ENCODE measurements around the gene CPNE7.
"Not testable (repeated sequence)": the region's sequence is repeated elsewhere in the genome, so short reads cannot be mapped to it uniquely, and the experiment has no call there.

Gene CPNE7

DNA sequence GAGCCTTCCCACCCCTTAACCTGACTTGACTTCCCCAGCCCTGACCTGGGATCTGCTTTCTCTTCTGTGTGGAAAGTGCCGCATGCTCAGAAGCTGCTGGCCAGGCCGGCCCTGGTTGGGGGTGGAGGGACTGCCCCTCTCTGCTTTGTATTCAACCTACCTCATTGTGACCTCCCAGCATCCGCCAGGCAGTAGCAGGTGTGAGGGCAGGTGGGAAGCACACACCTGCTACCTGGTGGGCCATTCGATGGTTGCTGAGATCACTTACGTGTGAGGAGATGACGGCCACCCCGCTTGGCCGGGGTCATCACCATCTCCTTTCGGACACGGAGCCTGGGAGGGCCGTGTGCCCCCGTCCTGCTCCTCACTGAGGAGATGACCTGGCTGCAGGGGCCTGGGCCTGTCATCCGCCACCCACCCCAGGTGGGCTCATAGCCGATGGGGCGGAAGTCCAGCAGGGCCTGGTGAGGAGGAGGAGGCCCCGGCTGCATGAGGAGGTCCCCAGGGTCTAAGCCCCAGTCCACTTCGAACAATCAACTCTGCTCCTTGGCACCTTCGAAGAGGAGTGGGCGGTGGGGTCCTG, 7.1 kb downstream of the CPNE7 start:
- DNase-seq (ENCODE audit: low read depth in 2 of 2, low spot score in 1 of 2) = no peak

DNA sequence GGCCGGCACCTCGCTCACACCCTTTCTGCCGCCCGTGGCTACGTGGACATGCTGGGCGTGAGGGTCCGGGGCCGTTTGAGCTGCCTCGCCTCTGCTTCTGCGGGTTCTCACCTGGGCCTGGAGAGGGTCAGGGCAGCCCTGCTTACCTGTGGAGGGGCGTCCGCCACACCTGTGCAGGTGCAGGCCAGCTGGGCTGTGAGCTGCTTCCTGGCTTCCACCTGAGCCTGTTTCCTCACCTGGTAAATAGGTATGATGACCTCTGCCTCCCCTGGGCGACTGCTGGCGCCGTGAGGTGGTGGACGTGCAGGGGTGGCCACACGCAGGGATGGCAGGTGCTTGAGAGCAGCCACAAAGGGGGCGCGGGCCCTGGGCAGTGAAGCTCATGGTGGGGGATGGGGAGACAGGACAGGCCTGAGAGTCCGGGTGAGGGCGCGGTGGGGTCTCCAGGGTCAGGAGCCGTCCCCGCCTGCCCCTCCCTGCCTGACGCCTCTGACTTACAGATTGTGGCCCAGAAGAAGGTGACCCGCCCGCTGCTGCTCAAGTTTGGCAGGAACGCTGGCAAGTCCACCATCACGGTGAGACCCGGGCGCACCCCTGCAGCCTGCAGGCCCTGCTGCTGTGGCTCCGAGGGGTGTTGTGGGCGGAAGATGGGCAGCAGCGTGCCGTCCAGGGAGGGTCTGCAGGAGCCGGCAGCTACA, 7.8 kb downstream of the CPNE7 start:
- DNase-seq (ENCODE audit: low read depth in 2 of 2, low spot score in 1 of 2) = no peak

DNA sequence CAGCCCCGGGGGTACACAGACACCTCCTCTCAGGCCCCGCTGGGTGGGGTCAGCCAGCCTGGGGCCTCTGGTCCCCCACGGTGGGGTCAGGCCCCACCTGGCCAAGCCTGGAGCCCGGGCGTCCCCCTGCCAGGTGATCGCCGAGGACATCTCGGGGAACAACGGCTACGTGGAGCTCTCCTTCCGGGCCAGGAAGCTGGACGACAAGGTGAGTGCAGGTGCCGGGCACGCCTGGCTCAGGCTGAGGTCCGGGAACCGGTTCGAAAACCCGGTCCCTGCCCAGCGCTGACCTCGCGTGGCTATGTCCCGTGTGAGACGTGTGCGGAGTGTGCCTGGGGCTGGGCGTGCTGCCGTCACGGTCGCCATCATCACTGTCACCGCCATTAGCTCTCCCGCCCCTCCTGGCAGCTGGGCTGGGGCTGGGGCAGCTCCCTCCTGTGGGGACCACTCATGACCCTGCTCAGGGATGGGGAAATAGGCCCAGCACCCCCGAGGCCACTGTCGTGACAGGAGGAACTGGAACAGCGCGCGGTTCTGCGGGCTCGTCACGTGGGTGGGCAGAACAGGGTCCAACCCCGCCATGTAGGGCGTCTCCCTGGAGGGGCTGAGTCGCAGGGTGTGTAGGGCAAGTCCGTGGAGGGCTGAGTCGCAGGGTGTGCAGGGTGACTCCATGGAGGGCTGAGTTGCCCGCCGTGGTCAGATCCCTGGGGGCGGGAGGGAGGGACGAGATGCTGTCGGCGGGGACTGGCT, 8.5 kb downstream of the CPNE7 start:
- DNase-seq (ENCODE audit: low read depth in 2 of 2, low spot score in 1 of 2) = no peak

DNA sequence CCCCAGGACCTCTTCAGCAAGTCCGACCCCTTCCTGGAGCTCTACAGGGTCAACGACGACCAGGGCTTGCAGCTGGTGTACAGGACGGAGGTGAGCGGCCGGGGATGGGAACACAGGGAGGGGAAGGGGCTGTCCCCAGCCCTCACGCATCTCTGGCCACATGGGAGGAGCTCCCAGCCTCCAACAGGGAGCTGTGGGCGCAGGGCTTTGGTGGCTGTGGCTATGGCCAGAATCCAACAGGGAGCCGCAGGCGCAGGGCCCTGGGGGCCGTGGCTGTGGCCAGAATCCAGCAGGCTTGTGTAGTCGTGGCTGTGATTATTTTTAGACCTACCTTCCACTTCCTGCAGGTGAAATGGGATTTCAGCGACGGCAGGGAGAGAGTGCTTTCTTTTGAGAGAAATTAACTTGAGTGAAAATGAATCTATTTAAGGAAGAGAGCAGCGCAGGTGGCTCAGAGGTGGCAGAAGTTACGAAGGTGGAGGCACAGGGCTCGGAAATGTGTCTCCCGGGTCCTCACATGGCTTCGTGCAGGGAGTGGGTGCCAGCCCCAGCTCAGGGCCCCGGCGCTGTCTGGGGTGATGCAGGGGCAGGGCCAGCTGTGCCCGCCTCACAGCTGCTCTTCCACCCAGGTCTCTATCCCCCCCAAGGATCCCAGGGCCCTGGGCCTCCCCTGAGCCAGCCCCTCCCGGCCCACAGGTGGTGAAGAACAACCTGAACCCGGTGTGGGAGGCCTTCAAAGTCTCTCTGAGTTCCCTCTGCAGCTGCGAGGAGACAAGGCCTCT, 9.4 kb downstream of the CPNE7 start:
- DNase-seq (ENCODE audit: low read depth in 2 of 2, low spot score in 1 of 2) = no peak

DNA sequence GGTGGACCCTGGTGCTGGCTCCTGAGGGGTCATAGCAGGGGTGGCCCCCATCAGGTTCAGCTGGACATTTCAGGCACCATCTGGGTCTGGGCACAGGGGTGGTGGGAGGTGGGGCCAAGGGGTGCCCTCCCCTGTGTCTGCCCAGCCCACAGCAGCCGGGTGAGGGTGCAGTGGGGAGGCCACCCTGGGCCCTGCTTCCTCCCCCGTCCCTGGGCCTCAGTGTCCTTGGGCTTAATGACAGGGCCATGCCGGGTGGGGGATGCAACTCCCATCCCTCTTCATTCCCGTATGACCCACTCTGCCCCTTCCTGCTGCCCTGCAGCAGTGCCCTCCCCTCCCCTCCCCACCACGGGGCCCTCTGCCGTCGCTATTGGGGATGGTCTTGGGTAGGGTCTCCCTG, 10.7 kb downstream of the CPNE7 start:
- DNase-seq (ENCODE audit: low read depth in 2 of 2, low spot score in 1 of 2) = no peak

DNA sequence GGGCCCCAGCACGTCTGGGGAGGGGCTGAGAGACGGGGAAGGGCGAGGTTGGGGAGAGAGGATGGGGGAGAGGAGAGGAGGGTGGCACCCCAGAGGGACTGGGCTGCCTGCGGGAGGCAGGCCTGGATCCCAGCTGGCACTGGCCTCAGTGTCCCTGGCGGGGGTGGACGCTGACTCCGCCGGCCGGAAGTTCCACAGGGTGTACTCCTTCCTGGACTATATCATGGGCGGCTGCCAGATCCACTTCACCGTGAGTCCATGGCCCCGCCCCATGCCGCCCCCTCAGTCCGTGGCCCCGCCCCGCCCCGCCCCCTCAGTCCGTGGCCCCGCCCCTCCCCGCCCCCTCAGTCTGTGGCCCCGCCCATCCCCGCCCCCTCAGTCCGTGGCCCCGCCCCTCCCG, 11.3 kb downstream of the CPNE7 start:
- no peak for DNase-seq (ENCODE audit: low read depth in 2 of 2, low spot score in 1 of 2)

DNA sequence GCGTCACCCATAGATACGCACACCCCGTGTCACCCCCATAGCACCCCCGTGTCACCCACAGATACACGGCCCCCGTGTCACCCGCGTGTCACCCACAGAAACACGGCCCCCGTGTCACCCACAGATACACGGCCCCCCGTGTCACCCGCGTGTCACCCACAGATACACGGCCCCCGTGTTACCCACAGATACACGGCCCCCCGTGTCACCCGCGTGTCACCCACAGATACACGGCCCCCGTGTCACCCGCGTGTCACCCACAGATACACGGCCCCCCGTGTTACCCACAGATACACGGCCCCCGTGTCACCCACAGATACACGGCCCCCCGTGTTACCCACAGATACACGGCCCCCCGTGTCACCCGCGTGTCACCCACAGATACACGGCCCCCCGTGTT, 12.1 kb downstream of the CPNE7 start:
- not testable (repeated sequence) for DNase-seq (ENCODE audit: low read depth in 2 of 2, low spot score in 1 of 2)

DNA sequence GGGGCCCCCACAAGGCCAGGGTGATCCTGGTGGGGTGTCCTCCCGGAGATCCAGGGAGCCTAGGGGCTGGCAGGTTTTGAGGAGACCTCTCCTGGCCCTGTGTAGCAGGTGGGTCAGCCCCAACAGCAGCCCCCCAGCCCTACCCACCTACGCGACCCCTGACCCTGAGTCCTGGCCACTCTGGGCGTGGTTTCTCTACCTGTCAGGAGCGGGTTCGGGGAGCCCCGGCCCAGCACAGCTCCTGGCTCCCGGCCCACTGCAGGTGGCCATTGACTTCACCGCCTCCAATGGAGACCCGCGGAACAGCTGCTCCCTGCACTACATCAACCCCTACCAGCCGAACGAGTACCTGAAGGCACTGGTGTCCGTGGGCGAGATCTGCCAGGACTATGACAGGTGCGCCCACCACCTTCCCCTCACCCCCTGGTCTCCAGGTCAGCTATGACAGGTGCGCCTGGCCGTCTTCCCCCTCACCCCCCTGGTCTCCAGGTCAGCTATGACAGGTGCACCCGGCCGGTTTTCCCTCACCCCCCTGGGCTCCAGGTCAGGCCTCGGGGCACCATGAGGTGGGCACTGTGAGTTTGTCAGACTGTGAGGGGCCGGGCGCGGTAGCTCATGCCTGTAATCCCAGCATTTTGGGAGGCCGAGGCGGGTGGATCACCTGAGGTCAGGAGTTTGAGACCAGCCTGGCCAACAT, 13.0 kb downstream of the CPNE7 start:
- no peak for DNase-seq (ENCODE audit: low read depth in 2 of 2, low spot score in 1 of 2)

DNA sequence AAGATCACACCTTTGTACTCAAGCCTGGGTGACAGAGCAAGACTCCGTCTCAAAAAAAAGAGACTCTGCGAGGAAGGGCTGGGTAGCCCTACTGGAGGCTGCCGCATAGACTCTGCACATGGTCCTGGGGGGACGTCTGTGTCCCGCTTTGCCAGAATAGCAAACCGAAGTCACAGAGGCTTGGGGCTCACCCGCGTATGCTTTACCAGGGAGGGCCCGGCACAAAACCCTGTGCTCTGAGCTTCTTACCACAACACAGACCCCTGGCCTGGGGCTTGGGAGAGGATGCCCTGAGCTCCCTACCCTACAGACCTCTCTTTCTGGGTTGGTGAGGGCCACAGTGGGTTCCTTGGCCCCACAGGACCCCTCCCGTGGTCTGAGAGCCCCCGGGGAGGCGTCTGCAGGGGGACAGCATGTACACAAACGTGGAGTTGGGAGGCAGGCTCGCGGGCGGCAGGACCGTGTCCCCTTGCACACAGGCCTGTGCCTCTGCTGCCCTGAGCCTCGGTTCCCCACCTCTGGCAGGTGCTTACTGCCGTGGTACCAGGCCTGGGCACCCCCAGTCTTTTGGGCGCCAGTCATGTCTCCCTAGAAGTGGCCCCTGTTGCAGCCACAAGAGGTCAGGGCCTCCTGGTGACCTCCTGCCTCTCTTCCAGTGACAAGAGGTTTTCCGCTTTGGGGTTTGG, 13.8 kb downstream of the CPNE7 start:
- no peak for DNase-seq (ENCODE audit: low read depth in 2 of 2, low spot score in 1 of 2)

DNA sequence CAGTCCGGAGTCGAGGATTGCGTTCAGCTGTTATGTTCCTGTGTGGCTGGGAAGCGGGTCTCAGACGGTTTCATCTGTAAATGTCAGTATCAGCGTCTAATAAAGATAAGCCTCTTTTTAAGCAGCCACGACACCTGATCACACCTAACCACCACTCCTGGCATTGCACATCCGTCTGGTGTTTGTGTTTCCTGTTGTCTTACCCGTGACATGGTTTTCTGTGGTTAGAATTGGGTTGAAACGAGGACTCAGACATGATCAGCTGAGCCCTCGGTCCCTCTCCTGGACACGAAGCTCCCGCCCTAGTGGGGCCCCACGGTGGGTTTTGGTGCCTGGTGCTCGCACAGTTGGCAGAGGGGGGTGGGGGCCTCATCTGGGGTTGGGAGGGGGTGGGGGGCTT, 18.3 kb downstream of the CPNE7 start:
- no peak for DNase-seq (ENCODE audit: low read depth in 2 of 2, low spot score in 1 of 2)

DNA sequence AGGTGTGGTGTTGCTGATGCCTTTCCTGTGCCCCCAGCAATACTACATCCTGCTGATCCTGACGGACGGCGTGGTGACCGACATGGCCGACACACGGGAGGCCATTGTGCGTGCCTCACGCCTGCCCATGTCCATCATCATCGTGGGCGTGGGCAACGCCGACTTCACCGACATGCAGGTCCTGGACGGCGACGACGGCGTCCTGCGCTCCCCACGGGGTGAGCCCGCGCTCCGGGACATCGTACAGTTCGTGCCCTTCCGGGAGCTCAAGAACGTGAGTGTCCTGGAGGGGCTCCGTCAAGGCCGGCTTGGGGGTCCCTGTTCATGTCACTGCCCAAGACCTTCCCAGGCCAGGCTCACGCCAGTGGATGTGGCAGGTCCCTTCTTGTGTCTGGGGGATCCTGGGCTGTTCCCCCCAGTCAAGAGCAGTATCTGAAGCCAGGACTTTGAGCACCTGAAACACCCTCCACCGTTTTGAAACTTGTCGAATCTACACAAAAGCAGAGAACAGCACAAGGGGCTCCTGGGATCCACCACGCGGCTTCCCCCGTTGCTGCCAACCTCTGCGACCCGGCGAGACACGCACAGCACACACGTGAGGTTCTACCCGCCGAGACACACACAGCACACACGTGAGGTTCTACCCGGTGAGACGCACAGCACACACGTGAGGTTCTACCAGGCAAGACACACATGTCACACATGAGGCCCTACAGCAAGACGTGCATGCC, 19.9 kb downstream of the CPNE7 start:
- no peak for DNase-seq (ENCODE audit: low read depth in 2 of 2, low spot score in 1 of 2)

DNA sequence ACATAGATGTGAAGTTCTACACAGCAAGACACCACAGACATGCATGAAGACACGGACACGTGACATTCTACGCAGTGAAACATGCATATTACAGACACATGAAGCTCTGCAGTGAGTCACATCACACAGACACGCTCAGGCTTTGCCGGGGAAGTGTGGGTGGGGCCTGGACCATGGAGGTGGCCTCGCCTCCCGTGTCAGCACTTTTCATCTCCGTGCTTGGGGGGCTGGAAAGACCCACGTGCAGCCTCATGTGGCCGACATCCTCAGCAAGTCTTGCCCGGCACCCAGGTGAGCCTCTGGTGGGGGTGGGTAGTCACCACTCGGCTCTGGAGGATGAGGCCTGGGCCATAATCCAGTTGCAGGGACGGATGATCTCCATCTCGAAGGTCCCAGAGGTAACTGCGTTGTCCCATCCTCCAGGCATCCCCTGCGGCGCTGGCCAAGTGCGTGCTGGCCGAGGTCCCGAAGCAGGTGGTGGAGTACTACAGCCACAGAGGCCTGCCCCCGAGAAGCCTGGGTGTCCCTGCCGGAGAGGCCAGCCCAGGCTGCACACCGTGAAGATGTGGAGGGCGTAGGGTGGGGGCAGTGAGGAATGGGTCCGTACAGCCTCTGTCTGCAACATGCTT, 20.6 kb downstream of the CPNE7 start:
- no peak for DNase-seq (ENCODE audit: low read depth in 2 of 2, low spot score in 1 of 2)

DNA sequence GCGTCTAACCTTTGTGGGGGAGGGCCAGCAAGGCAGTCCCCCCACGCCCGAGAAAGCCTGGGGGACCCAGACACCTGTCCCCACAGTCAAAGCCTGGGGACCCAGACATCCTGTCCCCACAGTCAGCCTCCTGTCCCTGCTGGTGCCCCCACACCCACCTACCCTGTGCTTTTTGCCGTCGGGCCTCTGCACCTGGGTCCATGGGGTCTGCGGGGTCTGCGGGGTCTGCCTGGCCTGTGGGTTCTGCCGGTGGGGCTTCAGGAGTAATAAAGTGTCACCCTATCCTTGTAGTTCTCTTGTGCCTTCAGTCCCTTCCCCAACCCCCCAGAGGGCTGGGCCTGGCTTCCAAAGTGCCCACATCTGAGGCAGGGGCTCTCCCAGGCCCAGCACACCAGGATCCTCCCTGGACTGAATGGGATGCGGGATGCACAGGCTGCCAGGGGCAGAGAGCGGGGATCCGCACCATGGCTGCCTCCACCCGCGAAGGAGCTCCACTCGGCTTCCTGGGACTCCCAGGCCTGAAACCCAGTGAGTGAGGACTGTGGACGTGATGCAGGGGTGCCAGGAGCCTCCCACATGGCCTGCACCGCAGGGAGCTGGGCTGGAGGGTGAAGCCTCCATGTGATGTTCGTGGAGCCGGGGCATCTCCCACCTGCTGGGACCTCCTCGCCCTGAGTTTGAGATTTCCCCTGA, 21.5 kb downstream of the CPNE7 start:
- no peak for DNase-seq (ENCODE audit: low read depth in 2 of 2, low spot score in 1 of 2)

DNA sequence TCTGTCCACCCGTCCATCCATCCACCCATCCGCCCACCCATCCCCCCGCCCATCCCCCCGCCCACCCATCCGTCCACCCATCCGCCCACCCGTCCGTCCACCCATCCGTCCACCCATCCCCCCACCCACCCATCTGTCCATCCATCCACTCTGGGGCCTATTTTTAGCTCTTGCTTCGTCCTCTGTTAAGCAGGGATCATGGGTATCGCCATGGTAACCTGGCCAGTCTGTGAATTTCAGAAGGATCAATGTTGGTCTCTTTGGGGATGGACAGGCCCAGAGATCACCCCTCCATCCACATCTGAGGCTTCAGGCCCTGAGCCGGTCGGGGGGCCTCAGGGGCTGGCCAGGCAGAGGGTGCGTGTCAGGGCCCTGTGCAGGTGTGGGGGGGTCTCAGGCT, 22.6 kb downstream of the CPNE7 start:
- DNase-seq (ENCODE audit: low read depth in 2 of 2, low spot score in 1 of 2) = no peak

DNA sequence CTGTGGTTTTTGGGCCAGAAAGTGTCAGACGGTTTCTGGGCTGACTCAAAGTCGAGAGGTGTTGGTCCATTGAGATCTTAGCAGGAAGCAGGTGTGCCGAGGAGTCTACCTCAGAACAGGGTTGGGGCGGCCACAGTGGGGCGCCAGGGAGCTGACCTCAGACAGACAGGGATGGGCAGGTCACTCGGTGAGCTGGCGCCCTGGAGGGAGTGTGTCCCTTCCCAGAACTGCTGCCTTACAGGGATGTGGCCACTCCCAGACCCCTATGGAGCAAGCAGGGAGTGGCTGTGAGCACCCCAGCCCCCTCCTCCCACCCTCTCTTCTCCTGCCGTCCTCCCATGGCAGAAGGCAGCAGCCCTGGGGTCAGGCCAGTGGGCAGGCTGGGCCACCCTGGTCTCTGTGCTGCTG, 23.9 kb downstream of the CPNE7 start:
- DNase-seq (ENCODE audit: low read depth in 2 of 2, low spot score in 1 of 2) = no peak

DNA sequence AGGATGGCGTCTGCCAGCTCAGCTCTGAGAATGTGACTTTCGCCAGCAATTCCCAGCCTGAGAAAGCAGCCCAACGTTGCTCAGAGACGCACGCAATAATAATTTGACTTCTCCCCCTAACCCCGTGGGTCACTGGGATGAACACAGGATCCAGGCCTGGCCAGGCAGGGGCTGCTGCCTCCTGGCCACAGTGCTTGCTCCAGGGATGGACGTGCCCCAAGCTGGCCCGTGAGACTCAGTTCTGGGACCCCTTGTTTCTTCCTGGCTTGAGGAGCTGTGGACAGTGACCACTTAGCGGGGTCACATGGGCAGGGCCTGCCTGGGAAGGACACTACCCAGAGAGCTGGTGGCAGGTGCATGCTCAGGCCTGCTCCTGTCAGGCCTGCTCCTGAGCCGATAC, 24.3 kb downstream of the CPNE7 start:
- DNase-seq (ENCODE audit: low read depth in 2 of 2, low spot score in 1 of 2) = no peak

DNA sequence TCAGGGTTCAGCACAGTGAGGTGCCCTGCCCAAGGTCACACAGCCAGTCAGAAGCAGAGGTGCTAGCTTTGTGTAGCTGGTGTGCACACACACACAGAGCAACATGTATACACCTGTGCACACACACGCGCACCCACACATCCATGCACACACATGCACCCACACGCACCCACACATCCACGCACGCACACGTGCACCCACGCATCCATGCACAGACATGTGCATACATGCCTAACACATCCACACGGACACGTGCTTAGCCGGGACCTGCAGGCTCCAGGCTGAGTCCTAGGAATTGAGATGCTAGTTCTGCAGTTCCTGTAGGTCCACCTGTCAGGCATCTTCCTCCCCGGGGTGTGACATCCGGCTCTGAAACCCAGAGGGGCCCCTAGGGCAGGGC, 24.9 kb downstream of the CPNE7 start:
- no peak for DNase-seq (ENCODE audit: low read depth in 2 of 2, low spot score in 1 of 2)

DNA sequence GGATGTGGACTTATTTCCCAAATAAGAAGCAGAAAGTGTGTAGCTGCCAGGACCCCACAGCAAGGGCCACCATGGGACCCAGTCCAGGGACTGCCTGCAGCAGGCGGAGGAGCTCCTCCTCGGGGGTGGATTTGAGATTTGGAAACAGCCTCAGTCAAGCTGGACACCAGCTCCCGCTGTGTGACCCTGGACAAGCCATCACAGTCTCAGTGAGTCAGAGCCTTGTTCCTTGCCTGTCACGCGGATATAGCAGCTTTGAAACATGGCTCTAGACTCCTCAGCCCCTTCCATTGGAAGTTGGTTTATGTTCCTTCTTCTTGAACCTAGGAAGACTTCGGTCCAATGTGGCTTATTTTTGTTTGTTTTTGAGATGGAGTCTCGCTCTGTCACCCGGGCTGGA, 25.4 kb downstream of the CPNE7 start:
- no peak for DNase-seq (ENCODE audit: low read depth in 2 of 2, low spot score in 1 of 2)

DNA sequence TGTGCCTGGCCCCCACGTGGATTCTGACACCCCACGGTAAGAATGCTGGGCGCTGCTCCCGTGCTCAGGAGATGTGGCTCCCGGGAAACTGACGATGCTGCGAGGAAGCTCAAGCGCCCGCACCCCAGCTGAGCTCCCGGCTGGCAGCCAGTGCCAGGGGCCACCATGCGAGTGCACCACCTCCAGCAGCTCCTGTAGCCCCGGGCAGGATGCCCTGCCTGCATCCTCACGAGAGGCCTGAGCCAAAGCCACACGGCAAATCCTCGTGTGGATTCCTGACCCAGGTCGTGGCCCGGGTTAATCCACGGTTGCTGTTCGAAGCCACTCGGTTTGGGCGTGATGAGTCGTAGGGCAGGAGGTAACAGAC, 26.3 kb downstream of the CPNE7 start:
- DNase-seq (ENCODE audit: low read depth in 2 of 2, low spot score in 1 of 2) = no peak

Data from stimulated activated CD8-positive, alpha-beta memory T cell treated with anti-CD3 and anti-CD28 coated beads, Interleukin-4, amount 100 ng/mL, for 4 hours (primary cell).